GM12892 (cell line): ENCODE data around the gene JAG2.

Source experiments
- POLR2A ChIP-seq: IDR thresholded peaks from 2 replicates; pipeline ENCODE4 v1.6.1; 2011; ENCODE audit warnings: low read depth, low read length, control low read depth
- POLR2AphosphoS5 ChIP-seq: IDR thresholded peaks from 2 replicates; pipeline ENCODE4 v1.6.1; 2011; ENCODE audit warnings: low read depth, low read length, control low read depth
- TAF1 ChIP-seq: IDR thresholded peaks from 2 replicates; pipeline ENCODE4 v1.6.1; 2011; ENCODE audit warnings: low read depth, mild to moderate bottlenecking, control low read depth, low read length, borderline replicate concordance

- TF ChIP-seq POLR2A, result no peak
- no peak for TF ChIP-seq POLR2AphosphoS5
- no peak for TF ChIP-seq TAF1
Observed at GRCh38 chr14:105126126-105126980, 42.2 kb downstream of the JAG2 start.
